GM21737 (cell line): Measurements from ENCODE around the gene SIL1.
"Not testable (repeated sequence)": the region's sequence is repeated elsewhere in the genome, so short reads cannot be mapped to it uniquely, and the experiment has no call there.

Source experiments
- ATAC-seq: cut with Tn5 transposase; IDR thresholded peaks from one replicate; pipeline ENCODE4 v1.9.1; 2021; ENCODE audit warnings: mild to moderate bottlenecking, moderate library complexity; ENCODE audit not compliant: unreplicated experiment

The SIL1 gene

GRCh38 chr5:139204196-139204595 is 6.0 kb upstream of the SIL1 start:
- no peak for ATAC-seq

DNA sequence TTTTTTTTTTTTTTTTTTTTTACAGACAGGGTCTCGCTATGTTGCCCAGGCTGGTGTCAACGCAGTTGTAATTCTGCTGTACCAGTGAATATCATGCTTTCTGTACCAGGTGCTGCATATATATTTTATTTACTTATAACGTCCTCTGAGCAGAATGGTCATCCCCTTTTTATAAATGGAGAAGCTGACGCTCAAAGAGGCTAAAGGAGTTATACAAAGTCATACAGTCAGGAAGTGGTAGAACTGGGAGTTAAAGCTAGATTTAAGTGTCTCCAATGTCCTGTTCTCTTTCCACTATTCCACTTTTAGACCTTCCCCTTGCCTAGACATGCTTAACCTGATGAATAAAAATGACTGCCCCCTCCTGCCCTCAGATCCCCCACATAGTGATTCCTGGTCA is 1.2 kb upstream of the SIL1 start:
- ATAC-seq: no peak

DNA sequence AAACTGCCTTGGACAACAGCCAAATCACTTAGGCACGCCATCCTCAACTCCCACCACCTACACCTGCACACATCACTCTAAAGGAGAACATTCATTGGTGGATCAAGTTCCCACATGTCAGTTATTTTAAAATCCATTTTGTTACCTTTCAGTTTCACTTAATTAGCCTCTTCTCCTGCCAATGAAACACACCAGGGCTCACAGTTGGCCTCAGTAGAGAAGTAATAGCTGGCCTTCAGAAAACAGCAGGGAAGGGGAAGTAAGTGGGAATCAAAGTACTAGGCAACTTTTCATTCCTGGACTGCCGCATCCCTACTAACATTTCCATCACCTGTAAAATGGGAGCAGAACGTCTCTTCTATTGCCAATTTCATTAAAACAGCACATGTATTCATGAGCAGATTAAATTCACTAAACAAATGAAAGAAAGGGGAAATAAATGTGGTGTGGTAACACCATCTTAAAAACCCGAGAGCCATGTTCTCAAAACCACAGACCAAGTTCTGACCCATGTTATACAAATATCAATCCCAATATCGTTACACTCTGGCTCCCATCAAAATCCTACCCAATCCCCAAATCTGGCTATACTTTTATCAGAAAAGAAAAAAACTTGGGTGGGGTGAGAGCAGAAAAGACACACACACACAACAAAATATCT is 1.7 kb downstream of the SIL1 start:
- no peak for ATAC-seq

DNA sequence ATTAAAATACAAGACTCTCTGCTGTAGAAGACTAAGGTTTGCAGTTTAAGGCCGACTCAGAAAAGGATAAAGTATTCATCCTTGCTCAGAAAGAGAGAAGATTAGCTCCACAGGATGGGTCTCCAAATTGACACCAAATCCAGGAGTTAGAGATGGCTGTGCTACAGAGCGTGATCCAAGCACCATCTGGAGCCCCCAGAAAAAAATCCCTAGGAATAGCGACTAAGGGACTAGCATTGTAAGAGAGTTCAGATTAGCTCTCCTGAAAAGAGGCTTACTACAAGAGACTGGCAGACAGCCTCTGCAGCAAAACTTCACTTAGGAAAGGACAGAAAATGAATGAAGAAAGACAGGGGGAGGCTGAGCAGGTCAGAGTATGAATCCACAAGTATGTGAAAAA is 3.7 kb downstream of the SIL1 start:
- ATAC-seq: no peak

GRCh38 chr5:139193928-139194327 is 4.2 kb downstream of the SIL1 start:
- ATAC-seq: no peak

DNA sequence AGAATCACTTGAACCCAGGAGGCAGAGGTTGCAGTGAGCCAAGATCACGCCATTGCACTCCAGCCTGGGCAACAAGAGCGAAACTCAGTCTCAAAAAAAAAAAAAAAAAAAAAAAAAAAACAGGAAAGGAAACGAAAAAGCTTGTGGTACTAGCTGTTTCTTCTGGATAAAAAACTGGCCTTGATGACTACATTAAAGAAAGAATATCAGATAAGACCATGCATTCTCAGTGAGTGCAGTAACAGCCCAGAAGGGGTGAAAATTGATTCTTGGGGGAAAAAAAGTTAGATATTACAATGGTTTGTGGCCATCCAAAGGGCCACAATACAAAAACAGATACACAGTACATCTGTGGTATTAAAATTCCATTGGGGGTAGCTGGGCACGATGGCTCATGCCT is 5.3 kb downstream of the SIL1 start:
- ATAC-seq: not testable (repeated sequence)

GRCh38 chr5:139191954-139192353 is 6.2 kb downstream of the SIL1 start:
- ATAC-seq: not testable (repeated sequence)

DNA sequence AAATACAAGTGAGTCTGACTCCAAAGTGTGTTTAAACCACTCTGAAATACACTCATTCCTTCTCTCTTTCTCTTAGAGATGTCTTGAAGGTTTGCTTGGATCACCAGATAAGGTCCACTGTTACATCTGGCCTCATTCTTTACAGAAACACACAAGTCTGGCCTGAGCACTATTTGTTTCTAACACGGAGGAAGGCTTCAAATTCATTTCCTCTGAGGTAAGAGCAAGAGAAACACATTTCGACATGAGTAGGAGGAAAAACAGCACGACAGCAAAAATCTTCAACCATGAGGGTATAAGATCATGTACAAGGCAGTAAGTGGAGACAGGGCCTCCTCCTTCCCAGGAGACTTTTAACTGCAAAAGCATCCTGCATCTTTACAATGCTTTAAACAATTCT is 8.0 kb downstream of the SIL1 start:
- ATAC-seq: no peak

DNA sequence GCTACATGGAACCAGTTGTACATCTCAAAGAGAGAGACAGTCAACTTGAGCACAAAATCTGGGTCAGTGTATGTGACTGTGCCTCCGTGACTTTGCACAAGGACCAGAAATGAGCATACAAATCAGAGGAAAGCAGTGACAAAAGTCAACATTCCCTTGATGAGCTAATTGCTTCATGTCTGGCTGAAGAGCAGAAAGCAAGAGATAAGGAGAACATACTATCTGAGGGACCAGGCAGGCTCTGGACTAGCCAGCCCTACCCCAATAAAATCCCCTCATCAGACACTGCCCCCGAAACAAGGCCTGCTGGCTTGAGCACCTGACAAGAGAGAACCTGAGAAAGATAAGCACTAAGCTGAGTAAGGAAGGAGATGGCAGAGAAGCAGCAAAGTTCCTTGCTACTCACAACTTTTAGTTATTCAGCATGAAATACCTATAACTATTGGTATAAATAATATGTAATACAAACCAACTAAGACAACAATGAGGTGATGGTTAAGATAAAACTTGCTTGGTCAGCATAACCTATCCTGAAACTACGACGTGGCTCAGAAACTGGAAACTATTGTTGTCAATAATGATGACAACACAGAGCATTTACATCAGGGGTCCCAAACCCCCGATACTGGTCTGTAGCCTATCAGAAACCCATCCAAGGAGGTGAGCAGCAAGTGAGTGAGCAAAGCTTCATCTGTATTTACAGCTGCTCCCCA is 9.5 kb downstream of the SIL1 start:
- ATAC-seq: no peak

- ATAC-seq: no peak
These were observed 11.3 kb downstream of the SIL1 start for GRCh38 chr5:139186752-139187326.

DNA sequence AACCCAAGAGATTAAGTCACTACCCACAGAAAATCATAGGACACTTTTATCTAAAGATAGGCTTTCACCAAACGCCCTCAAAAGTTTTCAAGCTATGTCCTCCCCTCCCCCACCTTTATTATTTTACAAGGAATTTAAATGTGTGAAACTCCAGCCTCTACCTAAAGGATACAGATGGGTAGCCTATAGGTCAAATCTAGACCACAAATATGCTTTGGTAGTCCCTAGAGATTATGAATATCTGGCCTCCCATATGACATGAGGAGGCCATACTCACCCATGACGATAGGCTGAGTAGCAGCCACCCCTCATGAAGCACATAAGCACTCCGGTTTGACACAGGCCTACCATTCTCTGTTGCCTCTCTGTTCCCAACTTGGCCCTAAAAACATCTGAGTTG is 11.9 kb downstream of the SIL1 start:
- no peak for ATAC-seq

- no peak for ATAC-seq
These were observed 12.6 kb downstream of the SIL1 start for GRCh38 chr5:139185589-139185988.

DNA sequence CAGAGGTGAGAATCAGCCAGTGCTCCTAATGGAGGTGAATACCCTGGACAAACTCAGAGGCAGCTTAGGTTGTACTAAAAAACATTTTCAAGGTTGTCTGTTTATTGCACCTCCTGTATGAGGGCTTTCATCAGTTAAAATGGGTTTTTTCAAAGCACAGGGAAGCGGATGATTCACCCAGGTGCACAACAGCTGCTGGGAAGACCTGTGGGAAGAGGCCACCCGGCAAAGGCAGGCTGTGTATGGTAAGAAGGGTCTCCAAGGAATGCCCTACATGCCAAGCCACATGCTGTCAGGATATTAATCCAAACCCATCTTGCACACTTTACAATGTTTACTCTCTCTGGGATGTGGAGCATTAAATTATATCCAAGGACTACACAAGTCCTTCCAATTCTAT is 14.7 kb downstream of the SIL1 start:
- no peak for ATAC-seq

- ATAC-seq: no peak
These were observed 15.5 kb downstream of the SIL1 start for GRCh38 chr5:139182528-139183296.

GRCh38 chr5:139181835-139182452 is 16.2 kb downstream of the SIL1 start:
- ATAC-seq: no peak

DNA sequence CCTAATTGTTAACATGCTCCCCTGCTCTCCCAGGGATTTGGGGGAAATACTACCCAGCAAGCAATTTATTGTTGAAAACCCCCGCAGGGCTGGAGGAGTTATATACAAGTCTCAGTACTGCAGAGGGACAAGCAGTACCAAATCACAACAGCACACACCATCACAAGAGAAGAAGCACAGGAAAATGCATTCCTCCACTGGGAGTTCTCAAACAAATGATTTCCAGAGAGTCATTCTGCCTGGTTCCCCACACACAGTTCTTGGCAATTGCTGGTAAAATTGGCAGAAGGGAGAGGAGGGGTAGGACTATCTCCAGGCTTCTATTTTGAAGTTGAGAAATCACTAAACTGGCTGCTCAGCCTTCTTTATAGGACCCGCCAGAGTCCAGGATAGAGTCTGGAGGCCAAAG is 16.8 kb downstream of the SIL1 start:
- ATAC-seq: no peak

DNA sequence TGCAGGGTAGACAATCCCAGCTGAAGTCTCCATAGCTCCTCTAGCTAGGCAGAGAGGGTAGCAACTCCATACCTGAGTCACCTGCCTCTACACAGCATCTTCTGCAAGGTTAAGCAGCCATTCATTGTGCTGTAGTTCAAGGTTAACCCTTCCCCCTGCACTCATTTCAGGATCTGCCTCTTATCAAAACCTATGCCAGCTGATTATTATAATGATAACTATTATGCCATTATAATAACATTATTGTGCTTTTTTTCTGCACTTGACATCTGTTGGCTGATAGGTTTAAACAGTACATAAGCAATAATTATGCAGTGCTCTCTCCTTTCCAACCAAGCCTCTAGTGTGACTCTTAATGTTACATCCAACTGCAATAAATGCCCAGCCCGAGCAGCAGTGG is 17.3 kb downstream of the SIL1 start:
- ATAC-seq: no peak

DNA sequence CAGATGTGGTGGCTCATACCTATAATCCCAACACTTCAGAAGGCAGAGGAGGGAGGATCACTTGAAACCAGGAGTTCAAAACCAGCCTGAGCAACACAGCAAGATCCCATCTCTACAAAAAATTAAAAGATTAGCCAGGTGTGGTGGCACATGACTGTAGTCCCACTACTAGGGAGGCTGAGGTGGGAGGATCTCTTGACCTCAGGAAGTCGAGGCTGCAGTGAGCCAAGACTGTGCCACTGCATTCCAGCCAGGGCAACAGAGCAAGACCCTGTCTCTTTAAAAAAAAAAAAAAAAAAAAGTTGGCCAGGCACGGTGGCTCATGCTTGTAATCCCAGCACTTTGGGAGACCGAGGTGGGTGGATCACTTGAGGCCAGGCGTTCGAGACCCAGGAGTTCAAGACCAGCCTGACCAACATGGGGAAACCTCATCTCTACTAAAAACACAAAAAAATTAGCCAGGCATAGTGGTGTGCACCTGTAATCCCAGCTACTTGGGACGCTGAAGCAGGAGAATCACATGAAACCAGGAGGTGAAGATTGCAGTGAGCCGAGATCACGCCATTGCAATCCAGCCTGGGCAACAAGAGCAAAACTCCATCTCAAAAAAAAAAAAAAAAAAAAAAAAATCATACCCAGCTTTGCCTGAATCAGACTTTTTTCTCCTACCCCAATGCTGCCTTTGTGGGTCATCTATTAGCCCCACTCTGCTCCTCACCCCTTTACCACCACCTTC is 18.2 kb downstream of the SIL1 start:
- ATAC-seq: not testable (repeated sequence)

DNA sequence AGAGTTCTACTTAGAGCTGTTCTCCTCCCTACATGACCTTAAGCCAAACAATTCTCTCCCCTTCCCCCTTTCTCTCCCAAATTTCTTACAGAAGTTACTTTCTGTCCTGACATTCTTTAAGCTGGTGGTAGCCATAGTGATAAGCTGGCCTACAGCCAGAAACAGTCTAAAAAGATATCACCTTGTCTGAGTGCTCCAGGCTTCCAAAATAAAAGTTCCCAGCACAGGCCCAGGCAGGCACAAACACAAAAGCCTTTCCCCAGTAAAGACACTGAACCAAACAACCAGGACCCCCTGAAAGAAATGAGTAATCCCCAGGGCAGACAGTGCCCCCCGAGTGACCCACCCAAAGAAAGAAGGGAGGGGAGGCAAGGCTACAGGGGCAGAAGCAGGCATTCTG is 19.2 kb downstream of the SIL1 start:
- ATAC-seq: no peak

- no peak for ATAC-seq
These were observed 19.6 kb downstream of the SIL1 start for GRCh38 chr5:139178589-139178917.
